Stimulated activated CD4-positive, alpha-beta T cell treated with anti-CD3 and anti-CD28 coated beads, Interleukin-1b, Interleukin-23, amount 100 ng/mL, for 1 hour (primary cell): Measurements from ENCODE around the gene SERPINF2.
"Not testable (repeated sequence)": the region's sequence is repeated elsewhere in the genome, so short reads cannot be mapped to it uniquely, and the experiment has no call there.

Experiments used
- DNase-seq, 2 donors: peaks; one replicate each; pipeline ENCODE4 v3.0.0-alpha.2; 2020; ENCODE audit warnings: low read depth in 2 of 2

SERPINF2 gene

DNA sequence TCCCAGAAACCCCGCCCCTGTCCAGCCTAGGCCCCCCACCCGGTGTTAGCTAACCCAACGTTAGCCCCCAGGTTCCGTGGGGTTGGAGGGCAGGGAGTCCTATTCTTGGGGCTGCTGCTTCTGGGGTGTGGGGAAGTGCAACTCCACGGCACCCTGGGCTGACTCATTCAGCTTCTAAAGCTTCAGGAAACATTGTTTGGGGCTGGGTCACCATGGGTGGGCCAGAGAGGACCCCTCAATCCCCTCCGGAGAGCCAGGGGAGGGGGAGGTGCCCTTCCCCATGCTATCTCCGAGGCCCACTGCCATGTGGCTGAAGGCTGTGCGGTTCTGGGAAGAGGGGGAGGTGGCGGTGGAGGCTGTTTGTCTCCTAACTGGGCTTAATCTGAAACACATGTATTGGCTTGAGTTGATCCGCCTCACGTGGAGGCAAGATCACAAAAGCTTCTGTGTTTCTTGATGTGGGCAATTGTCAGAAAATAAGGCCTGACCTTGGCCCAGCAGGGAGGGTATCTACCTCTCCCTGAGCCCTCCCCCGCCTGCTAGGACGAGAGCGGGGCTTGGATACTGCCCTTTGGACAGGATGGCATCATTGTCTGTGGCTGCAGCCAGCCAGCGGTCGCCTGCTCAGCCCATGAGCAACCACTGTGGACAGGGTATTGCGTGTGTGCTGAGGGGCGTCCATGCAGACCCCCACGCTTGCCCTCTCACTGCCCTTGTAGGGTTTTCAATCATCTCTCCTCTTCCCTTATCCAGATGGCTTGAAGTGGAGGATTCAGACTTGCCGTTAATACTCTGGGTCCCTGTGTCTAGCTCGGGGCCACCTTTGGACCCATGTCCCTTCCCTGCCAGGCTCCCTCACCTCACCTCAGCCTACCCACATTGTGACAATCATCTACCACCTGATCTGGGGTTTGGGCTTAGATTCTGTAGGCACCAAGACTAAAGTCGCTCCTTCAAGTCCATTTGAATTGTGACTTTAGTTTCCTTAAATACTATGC, 20.5 kb downstream of the SERPINF2 start:
- DNase-seq = no peak

DNA sequence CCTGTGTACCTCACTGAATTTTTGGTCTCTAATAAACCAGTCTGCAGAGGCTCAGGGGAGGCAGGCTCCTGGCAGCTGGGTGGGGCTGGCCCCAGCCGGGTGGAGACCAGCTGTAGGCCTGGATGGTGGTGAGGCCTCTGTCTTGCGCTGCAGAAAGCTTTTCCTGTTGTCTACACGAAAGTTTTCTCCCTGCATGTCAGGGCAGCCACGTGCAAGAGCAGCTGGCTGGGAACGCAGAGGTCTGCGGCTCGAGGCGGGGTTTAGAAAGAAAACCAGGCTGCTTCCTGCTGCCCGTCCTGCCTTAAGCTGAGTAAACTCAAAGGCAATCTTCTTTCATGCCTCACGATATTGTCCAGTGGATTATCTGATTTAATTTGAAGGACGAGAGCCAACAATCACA, 21.6 kb downstream of the SERPINF2 start:
- DNase-seq = peak in 1 of 2 donors; percentile 33

DNA sequence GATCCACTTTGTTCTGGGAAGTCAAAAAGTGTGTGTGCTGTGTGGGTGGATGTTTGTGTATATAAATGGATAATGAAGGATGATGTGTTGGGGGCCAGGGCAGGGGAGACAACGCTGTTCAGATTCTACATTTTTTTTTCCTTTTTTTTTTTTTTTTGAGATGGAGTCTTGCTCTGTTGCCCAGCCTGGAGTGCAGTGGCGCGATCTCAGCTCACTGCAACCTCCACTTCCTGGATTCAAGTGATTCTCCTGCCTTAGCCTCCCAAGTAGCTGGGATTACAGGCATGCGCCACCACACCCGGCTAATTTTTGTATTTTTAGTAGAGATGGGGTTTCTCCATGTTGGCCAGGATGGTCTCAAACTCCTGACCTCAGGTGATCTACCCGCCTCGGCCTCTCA, 22.0 kb downstream of the SERPINF2 start:
- not testable (repeated sequence) for DNase-seq

DNA sequence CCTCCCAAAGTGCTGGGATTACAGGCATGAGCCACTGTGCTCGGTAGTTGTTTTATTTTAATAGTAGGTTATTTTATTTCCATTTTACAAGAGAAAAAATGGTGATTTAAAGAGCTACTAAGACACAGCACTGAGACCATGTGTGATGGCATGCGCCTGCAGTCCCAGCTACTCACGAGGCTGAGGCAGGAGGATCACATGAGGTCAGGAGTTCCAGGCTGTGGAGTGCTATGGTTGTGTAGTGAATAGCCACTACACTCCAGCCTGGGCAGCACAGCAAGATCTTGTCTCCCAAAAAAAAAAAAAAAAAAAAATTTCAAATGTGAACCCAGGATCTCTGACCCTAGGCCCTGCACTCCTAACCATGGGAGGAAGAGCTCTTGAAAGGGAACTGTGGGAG, 22.9 kb downstream of the SERPINF2 start:
- DNase-seq = no peak

DNA sequence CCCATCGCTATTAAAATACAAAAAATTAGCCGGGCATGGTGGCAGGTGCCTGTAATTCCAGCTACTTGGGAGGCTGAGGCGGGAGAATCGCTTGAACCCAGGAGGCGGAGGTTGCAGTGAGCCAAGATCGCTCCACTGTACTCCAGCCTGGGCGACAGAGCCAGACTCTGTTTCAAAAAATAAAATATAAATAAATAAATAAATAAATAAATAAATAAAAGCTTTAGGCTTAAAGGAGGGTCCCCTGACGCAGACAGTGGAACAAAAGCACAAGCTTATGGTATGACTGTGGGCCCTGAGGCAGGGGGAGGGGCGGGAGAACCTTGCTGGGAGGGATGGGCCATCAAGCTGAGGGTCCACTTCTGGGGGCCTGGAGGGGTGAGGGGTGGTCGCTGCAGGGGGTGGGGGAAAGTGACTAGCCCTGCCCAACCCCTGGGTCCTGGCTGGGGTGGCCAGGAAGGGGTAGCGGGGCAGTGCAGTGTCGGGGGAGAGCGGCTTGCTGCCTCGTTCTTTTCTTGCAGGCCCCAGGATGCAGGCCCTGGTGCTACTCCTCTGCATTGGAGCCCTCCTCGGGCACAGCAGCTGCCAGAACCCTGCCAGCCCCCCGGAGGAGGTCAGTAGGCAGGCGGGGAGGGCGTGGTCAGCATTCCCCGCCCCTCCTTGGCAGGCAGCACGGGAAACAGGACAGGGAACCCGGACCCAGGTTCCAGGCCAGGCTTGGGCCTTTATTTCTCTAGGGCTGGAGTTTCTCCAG, 23.9 kb downstream of the SERPINF2 start:
- no peak for DNase-seq

DNA sequence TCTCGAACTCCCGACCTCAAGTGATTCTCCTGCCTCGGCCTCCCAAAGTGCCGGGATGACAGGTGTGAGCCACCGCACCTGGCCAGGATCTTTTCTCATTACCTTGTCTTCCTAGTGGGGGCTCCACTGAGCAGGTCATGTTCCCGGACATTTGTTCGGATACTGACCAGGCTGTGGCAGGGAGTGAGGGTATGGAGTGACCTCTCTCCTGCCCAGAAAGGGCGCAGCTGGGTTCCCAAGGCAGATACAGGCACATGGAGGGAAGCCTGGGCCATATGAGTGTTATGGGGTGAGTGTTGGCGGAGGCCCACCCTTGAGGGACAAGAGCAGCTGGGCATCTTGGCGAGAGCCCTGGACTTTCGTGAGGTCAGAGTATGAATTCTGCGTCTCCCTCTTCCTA, 24.7 kb downstream of the SERPINF2 start:
- DNase-seq = no peak

DNA sequence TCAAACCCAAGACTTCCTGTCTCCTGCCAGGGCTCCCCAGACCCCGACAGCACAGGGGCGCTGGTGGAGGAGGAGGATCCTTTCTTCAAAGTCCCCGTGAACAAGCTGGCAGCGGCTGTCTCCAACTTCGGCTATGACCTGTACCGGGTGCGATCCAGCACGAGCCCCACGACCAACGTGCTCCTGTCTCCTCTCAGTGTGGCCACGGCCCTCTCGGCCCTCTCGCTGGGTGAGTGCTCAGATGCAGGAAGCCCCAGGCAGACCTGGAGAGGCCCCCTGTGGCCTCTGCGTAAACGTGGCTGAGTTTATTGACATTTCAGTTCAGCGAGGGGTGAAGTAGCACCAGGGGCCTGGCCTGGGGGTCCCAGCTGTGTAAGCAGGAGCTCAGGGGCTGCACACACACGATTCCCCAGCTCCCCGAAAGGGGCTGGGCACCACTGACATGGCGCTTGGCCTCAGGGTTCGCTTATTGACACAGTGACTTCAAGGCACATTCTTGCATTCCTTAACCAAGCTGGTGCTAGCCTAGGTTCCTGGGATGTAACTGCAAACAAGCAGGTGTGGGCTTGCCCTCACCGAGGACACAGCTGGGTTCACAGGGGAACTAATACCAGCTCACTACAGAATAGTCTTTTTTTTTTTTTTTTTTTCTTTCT, 27.3 kb downstream of the SERPINF2 start:
- DNase-seq = no peak

DNA sequence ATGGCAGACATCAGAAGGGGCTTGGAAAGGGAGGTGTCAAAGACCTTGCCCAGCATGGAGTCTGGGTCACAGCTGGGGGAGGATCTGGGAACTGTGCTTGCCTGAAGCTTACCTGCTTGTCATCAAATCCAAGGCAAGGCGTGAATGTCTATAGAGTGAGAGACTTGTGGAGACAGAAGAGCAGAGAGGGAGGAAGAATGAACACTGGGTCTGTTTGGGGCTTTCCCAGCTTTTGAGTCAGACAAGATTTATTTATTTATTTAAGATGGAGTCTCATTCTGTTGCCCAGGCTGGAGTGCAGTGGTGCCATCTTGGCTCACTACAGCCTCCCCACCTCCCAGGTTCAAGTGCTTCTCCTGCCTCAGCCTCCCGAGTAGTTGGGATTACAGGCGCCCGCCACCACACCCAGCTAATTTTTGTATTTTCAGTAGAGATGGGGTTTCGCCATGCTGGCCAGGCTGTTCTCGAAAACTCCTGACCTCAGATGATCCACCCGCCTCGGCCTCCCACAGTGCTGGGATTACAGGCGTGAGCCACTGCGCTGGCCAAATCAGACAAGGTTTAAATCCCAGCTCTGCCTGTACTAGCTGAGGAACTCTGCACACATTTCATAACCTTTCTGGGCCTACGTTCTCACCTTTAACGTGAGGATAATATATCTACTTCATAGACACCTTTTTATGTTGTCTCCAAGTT, 30.5 kb downstream of the SERPINF2 start:
- not testable (repeated sequence) for DNase-seq

DNA sequence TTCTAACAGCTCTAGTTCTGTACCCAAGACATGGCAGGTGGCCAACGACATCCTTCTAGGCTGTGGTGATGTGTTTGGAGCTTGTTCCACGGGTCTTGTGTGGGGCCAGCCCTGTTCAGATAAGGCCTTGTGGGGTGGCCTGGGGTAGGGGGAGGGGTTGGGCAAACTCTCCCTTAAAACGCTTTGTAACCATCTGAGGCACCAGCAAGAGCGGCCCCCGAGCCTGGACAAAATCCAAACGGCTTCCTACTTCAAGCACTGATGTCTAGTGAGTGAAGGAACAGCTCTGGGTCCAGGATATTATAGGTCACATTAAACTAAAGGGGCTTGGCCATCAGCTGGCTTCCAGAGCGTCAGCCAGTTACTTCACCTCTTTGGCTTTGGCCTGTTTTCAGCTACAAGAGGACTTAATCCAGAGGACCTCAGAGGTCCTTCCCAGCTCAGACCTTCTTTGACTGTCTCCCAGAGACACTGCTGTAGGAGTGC, 31.1 kb downstream of the SERPINF2 start:
- no peak for DNase-seq

DNA sequence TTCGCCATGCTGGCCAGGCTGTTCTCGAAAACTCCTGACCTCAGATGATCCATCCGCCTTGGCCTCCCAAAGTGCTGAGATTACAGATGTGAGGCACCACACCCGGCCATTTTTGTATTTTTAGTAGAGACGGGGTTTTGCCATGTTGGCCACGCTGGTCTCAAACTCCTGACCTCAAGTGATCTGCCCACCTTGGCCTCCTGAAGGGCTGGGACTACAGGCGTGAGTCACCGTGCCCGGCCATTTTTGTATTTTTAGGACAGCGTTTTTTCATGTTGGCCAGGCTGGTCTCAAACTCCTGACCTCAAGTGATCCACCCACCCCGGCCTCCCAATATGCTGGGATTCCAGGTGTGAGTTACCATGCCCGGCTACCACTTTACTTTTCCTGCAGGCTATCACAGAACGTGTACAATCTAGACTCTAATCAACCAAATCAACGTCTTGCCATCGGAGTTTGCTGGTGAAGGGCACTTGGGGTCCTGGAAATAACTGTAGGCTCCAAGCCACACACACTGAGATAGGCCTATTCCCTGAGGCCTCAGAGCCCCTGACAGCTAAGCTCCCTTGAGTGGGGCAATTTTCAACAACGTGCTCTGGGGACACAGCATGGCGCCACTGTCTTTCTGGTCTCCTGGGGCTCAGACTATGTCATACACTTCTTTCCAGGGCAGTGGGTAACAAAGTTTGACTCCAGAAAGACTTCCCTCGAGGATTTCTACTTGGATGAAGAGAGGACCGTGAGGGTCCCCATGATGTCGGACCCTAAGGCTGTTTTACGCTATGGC, 31.9 kb downstream of the SERPINF2 start:
- DNase-seq = no peak

DNA sequence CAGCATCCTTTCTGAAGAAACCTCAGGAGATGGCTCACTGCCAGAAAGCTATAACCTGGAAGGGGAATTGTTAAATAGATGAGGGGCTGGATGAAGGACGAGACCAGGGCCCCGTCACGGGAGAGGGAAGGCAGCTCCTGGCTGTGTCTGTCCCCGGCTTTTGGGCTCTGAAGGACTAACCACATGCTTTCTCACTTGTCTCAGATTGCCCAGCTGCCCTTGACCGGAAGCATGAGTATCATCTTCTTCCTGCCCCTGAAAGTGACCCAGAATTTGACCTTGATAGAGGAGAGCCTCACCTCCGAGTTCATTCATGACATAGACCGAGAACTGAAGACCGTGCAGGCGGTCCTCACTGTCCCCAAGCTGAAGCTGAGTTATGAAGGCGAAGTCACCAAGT, 33.7 kb downstream of the SERPINF2 start:
- DNase-seq = no peak

DNA sequence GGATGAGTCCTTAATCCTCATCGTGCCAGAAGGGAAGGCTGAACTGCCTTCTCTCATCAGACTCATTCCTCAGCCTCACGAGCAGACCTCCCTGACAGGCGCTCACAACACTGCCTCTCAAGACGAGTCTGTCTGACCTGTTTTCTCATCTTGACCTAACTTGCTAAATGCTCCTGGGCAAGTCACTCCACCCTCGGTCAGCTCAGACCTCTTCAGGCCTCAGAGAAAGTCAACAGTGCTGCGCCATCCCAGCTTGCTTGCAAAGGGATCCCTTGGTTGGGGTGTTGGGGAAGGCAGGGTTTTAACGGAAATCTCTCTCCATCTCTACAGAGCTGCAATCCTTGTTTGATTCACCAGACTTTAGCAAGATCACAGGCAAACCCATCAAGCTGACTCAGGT, 34.2 kb downstream of the SERPINF2 start:
- no peak for DNase-seq

DNA sequence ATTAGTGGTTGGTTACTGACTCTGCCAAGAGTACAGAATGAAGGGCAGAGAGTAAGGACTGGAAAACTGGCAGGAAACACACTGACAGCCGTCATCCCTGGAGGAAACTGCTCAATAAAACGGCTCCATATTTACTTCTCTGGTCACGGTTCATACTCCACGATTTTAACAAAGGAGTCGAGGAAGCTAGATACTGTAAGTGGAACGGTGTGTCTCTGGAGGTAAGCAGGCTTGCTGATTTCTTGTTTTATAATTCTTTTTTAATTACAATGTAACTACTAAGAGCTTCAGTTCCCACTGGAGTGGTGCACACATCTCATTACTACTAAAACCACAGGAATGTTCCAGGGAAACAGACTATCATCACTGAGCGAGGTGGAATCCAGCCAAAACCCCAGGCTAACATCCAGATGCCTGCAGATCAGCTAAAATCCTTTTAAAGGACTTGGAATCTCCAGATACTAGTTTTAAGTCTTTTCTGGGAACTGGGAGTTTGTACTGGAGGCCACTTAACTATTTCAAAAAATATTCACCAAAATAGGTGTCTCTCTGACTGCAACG, 37.0 kb downstream of the SERPINF2 start:
- DNase-seq = no peak

DNA sequence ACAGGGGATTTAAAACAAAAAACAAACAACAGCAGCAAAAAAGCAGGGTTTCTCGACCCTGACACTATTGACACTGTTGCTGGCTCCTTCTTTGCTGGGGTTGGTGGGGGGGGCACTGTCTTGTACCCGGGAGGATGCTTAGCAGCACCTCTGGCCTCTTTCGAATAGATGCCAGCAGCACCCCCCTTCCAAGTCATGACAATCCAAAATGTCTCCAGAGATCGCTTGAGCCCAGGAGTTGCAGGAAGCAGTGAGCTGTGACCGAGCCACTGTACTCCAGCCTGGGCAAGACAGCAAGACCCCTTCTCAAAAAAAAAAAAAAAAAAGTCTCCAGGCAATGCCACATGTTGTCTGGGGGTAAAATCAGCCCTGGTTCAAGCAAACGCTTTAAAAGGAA, 39.5 kb downstream of the SERPINF2 start:
- DNase-seq = no peak

DNA sequence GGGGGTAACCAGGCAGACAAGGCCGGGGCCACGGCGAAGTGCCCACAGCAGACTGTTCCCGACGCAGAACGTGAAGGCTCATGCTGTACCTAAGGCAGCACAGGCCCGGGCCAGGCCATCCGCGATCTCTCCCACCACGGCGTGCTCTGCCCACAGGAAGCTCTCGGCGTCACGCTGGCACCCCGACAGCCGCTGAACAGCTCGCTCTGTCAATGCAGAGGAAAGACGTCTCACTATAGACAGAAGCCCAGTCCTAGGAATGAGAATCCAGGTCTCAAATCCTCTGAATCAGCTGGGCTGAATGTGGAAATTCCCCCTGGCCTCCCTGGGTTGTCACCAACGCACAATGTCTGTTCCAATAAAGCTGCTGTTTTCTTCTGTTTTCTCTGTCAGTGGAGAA, 40.6 kb downstream of the SERPINF2 start:
- no peak for DNase-seq

DNA sequence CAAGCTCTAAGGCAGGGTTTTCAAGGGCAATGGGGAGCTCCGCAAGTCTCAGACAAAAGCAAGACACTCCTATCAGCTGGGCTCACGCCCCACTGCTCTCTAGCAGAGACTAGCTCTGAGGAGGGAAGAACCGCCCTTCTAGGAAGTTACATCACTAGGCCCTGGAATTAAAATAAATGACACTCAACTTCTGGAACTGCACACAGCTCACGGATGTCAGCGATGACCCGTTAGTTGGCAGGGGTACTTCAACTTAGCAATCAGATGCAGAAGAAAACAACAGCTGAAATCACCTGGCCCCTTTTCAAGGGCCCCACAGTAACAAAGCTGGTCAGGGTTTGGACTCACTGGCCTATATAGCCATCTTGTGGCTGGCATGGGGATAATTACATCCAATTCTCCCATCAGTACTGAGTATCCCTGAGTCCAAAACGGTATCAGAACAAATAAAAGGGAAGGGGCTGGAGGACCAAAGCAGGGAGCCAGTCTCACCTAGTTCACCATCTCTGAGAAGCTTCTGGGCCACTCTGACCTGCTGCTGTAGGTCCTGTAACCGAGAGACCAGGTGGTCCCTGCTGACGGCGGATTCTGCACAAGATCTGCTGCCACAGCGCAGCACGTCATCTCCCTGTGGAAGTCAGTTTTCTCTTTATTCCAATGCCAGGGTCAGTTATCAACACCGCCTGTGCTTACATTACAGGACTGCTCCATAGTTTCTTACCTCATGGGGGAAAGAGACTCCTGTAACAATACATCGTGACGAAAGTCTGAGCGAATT, 41.4 kb downstream of the SERPINF2 start:
- no peak for DNase-seq

DNA sequence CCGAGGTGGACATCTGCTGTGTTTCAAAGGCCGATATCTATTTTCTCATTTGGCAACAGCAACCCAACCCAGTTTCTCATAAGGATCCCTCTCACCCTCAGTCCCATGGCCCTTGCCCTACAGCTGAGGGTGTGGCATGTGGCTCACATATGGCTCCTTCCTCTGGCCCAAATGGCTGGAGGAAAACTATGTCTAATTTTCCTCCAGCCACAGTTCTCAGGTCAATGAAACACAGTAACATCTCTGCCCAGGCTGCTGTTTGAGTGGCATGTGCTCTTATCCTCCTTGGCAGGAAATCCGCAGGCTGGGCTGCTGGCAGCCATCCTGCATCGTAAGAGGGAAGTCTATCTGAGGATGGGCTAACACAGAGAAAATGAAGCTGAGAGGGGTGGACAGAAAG, 43.3 kb downstream of the SERPINF2 start:
- DNase-seq = no peak

DNA sequence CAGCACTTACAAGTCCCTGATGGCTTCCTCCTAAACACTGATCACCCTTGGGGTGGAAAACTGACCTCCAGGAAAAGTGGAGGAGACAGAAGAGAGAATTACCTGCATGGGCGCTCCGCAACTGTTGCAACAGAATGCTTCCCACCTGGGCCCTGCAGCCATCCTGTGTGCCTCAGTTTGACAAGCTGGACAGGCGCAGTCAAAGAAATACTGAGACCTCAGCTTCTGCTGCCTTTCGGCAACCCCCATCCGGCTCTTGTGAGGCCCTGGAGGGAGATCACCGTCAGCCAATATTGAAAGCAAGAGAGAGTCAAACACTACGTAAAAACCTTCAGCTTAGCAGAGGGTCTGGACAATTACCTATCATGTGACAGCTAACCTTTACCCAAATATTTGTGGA, 44.0 kb downstream of the SERPINF2 start:
- no peak for DNase-seq

DNA sequence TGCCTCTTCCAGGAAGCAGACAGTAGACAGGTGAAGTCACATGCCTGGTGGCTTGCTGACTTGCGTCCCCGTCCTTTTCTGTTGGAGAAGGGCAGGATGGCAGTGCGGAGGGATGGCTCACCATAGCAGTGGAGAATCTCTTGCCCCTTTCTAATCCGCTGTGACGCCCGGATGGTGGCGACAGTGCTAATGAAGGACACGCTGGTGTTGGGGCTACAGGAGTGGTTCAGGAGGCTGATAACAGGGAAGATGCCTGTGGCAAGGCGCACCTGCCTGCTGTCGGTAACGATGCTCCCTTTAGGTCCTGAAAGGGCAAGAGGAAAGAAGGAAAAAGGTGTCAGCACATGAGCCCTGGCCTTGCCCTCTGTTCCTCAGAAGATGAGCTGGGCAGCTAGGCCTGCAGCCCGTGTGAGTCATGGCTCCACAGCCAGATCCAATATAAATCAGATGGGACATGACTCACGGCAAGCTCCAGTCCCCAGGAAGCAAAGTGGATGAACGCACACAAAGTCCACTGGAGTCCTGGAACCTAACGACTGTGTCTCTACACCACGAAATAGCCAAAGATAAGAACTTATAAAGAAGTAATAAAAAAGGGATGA, 44.7 kb downstream of the SERPINF2 start:
- DNase-seq = no peak
